ENCODE data around the gene OR9Q1. TPM values are rescaled to one million over a fixed set of nuclear protein-coding genes. Genes with fewer than 3 reads are reported as not detected.

The OR9Q1 gene
- total RNA-seq, 2 experiments from 2014 or later = not detected

- no peak for ATAC-seq (ENCODE audit: poor library complexity)
- intact Hi-C loops (cut with DNase I, micrococcal nuclease) = no loop called here
- Mint-ChIP-seq H3K27ac (no peak overlapping the region), H3K9me3 (peaks cover 3% of the 10 kb centered on the region), H3K27me3 (peaks cover 8% of the 10 kb centered on the region), H3K4me1 (ENCODE audit: low read depth) (no peaks in the 10 kb centered on the region), H3K4me3 (no peak overlapping the region), H3K36me3 (ENCODE audit: low read depth) (no peaks in the 10 kb centered on the region)
- TF ChIP-seq CTCF (IDR thresholded peaks at IDR 0.05) = no peak
- POLR2A ChIA-PET = no interaction called here
- Histone ChIP-seq H3K4me3 (ENCODE audit: low read length) (no peak overlapping the region), H3K9me3 (ENCODE audit: control insufficient read depth in 1 of 2, insufficient read depth in 1 of 2, low read length in 2 of 2) (no peaks in the 10 kb centered on the region), H3K27me3 (ENCODE audit: control insufficient read depth in 1 of 2, insufficient read depth in 2 of 2, low read length in 2 of 2) (no peaks in the 10 kb centered on the region), H3K27ac (ENCODE audit: low read depth in 1 of 2, low read length in 2 of 2) (no peak overlapping the region), H3K4me1 (ENCODE audit: insufficient read depth, low read length) (no peaks in the 10 kb centered on the region), H3K36me3 (ENCODE audit: insufficient read depth, low read length) (no peaks in the 10 kb centered on the region)
- CTCF ChIA-PET = no interaction called here
- DNase-seq = no peak
Measured at GRCh38 chr11:58075781-58076180, 52.1 kb downstream of the OR9Q1 start.

- H3K4me1 Mint-ChIP-seq (ENCODE audit: low read depth) = no peaks in the 10 kb centered on the region
- peaks cover 23% of the 10 kb centered on the region for H3K27me3 Mint-ChIP-seq
- CTCF ChIA-PET = no interaction called here
Measured at GRCh38 chr11:58086528-58086927, 62.8 kb downstream of the OR9Q1 start.

GRCh38 chr11:58097437-58097836 lies 73.8 kb downstream of the OR9Q1 start:
- Mint-ChIP-seq H3K4me1 (ENCODE audit: low read depth) (no peaks in the 10 kb centered on the region), H3K27me3 (peaks cover 21% of the 10 kb centered on the region), H3K27ac (no peak overlapping the region), H3K9me3 (peaks cover 10% of the 10 kb centered on the region), H3K4me3 (no peak overlapping the region), H3K36me3 (ENCODE audit: low read depth) (no peaks in the 10 kb centered on the region)
- H3K9me3 ChIP-seq (ENCODE audit: control insufficient read depth in 1 of 2, insufficient read depth in 1 of 2, low read length in 2 of 2) = peaks cover 6 to 8% of the 10 kb centered on the region in 2 experiments
- POLR2A ChIA-PET = no interaction called here
- DNase-seq (no peak), ATAC-seq (ENCODE audit: poor library complexity) (no peak)
- intact Hi-C loops (cut with DNase I, micrococcal nuclease) = no loop called here
- no peak overlapping the region for H3K4me3 ChIP-seq (ENCODE audit: low read length)
- no peaks in the 10 kb centered on the region for H3K4me1 ChIP-seq (ENCODE audit: insufficient read depth, low read length)
- H3K27ac ChIP-seq (ENCODE audit: low read depth in 1 of 2, low read length in 2 of 2) = no peak overlapping the region
- CTCF ChIA-PET = interaction anchor here (0.6 kb wide), 1 partner anchor 228 kb away, joined by 3 read pairs; no protein-coding TSS in a partner anchor
- TF ChIP-seq CTCF (IDR thresholded peaks at IDR 0.05) = no peak
- no peaks in the 10 kb centered on the region for H3K27me3 ChIP-seq (ENCODE audit: control insufficient read depth in 1 of 2, insufficient read depth in 2 of 2, low read length in 2 of 2)
- no peaks in the 10 kb centered on the region for H3K36me3 ChIP-seq (ENCODE audit: insufficient read depth, low read length)

More at GRCh38 chr11:58086528-58086927, 62.8 kb downstream of the OR9Q1 start:
- intact Hi-C loops (cut with DNase I, micrococcal nuclease) = no loop called here
- DNase-seq (no peak), ATAC-seq (ENCODE audit: poor library complexity) (no peak)
- no peak overlapping the region for H3K27ac Mint-ChIP-seq
- no peaks in the 10 kb centered on the region for H3K36me3 ChIP-seq (ENCODE audit: insufficient read depth, low read length)
- POLR2A ChIA-PET = no interaction called here
- no peaks in the 10 kb centered on the region for H3K9me3 ChIP-seq (ENCODE audit: control insufficient read depth in 1 of 2, insufficient read depth in 1 of 2, low read length in 2 of 2)
- TF ChIP-seq CTCF (IDR thresholded peaks at IDR 0.05) = no peak
- peaks cover 8% of the 10 kb centered on the region for H3K9me3 Mint-ChIP-seq
- no peaks in the 10 kb centered on the region for H3K27me3 ChIP-seq (ENCODE audit: control insufficient read depth in 1 of 2, insufficient read depth in 2 of 2, low read length in 2 of 2)
- H3K4me3 Mint-ChIP-seq = no peak overlapping the region
- H3K27ac ChIP-seq (ENCODE audit: low read depth in 1 of 2, low read length in 2 of 2) = no peak overlapping the region
- no peaks in the 10 kb centered on the region for H3K4me1 ChIP-seq (ENCODE audit: insufficient read depth, low read length)
- no peaks in the 10 kb centered on the region for H3K36me3 Mint-ChIP-seq (ENCODE audit: low read depth)
- H3K4me3 ChIP-seq (ENCODE audit: low read length) = no peak overlapping the region

Data from CD4-positive, alpha-beta T cell (primary cell).